Kidney (tissue), 14 donors: ENCODE data around the gene TPPP3. TPM values are rescaled to one million over a fixed set of nuclear protein-coding genes. Genes with fewer than 3 reads are reported as not detected.

Source experiments
- DNase-seq, 5 donors: peaks; one replicate each; pipeline ENCODE4 v3.0.0-alpha.2; 2013 to 2020
- FAIRE-seq: peaks from 2 replicates; lab custom pipeline; 2012; peaks lifted over from hg19 to GRCh38; lab: Jason Lieb, UNC
- H3K27ac ChIP-seq, 2 donors: one replicate each; pipeline ENCODE4 v1.7.0; 2013; ENCODE audit warnings: low read depth in 2 of 2, low read length in 2 of 2, inconsistent platforms in 1 of 2
- H3K27me3 ChIP-seq: one replicate; pipeline ENCODE4 v1.7.1; 2013; ENCODE audit warnings: low read length, inconsistent platforms; ENCODE audit not compliant: control insufficient read depth, insufficient read depth
- H3K36me3 ChIP-seq, 3 donors: one replicate each; pipeline versions ENCODE4 v1.7.0 to v1.7.1; 2013; ENCODE audit warnings: low read length in 3 of 3, control low read depth in 1 of 3, inconsistent platforms in 1 of 3; ENCODE audit not compliant: insufficient read depth in 3 of 3, control insufficient read depth in 2 of 3
- H3K4me1 ChIP-seq, 3 donors: one replicate each; pipeline versions ENCODE4 v1.7.0 to v1.7.1; 2013; ENCODE audit warnings: low read length in 3 of 3, inconsistent platforms in 1 of 3, low read depth in 1 of 3; ENCODE audit not compliant: control insufficient read depth in 2 of 3, insufficient read depth in 2 of 3
- H3K4me3 ChIP-seq, 3 donors: one replicate each; pipeline versions ENCODE4 v1.7.0 to v1.8.1; 2013; ENCODE audit warnings: low read length in 3 of 3, control low read depth in 1 of 3, inconsistent platforms in 1 of 3
- H3K9ac ChIP-seq, 3 donors: one replicate each; pipeline versions ENCODE4 v1.7.0 to v1.7.1; 2013; ENCODE audit warnings: low read length in 3 of 3, control low read depth in 1 of 3, inconsistent platforms in 1 of 3
- H3K9me3 ChIP-seq, 3 donors: one replicate each; pipeline versions ENCODE4 v1.7.0 to v1.7.1; 2013; ENCODE audit warnings: low read length in 3 of 3, control low read depth in 1 of 3, inconsistent platforms in 1 of 3; ENCODE audit not compliant: control insufficient read depth in 2 of 3, insufficient read depth in 1 of 3
- CTCF ChIP-seq: IDR thresholded peaks from 3 replicates; pipeline ENCODE4 v1.5.1; 2012; ENCODE audit warnings: mild to moderate bottlenecking, moderate library complexity, borderline replicate concordance; ENCODE audit not compliant: insufficient read depth; ENCODE audit errors: extremely low read depth
- intact Hi-C: fragments of 100-400 bp; cut with DNase I; formaldehyde crosslinking; loops from one replicate; pipeline ENCODE4 v1.11.1; 2022
- polyA plus RNA-seq: library from polyadenylated mRNA; stranded (reverse); fragments of 350-450 nt; fragmentation: Illumina TruSeq; extraction: RNeasy Lipid Tissue Mini Kit (QIAGEN cat#74804); gene quantifications from one replicate; pipeline ENCODE4 v1.2.3, GENCODE V29; 2014; ENCODE audit warnings: low read depth, low replicate concordance; ENCODE audit not compliant: insufficient read depth
- total RNA-seq: library from RNA; stranded (reverse); fragmentation: NEBNext Ultra II Directional; extraction: Animal tissue kit (Norgen Biotek cat#: 25700); gene quantifications from one replicate; pipeline ENCODE4 v1.2.1, GENCODE V29; 2021
- donor health status: control.
- donor health status: control.
- donor health status: control.
- donor health status: control.
- donor health status: control.
- donor health status: DM: yes; HTN: yes; CAD: no.
- donor health status: Normal renal cell carcinoma (clear cell type).

Gene TPPP3
- total and polyA plus RNA-seq, 2 donors from 2014 or later, result 8.2 to 108 TPM

- Histone ChIP-seq H3K4me3 (no peak overlapping the region), H3K9me3 (no peaks in the 10 kb centered on the region), H3K27ac (no peak overlapping the region), H3K9ac (no peak overlapping the region), H3K36me3 (no peaks in the 10 kb centered on the region), H3K4me1 (peaks cover 0 to 21% (median 0%) of the 10 kb centered on the region in 3 donors), H3K27me3 (no peaks in the 10 kb centered on the region)
- intact Hi-C loops, result no loop called here
- peak; percentile 67 for TF ChIP-seq CTCF
- FAIRE-seq (no peak), DNase-seq (peak; percentile 73 to 85 (median 80))
Measured at GRCh38 chr16:67399218-67399733, 6.0 kb upstream of the TPPP3 start.

GRCh38 chr16:67398546-67399217, 5.4 kb upstream of the TPPP3 start:
- H3K27ac ChIP-seq, result no peak overlapping the region
- DNase-seq, result peak in 1 of 5 donors; percentile 65
- no peak for FAIRE-seq
- no peaks in the 10 kb centered on the region for H3K27me3 ChIP-seq
- no peak overlapping the region for H3K9ac ChIP-seq
- peaks cover 0 to 24% (median 0%) of the 10 kb centered on the region in 3 donors for H3K4me1 ChIP-seq
- no peak overlapping the region for H3K4me3 ChIP-seq
- H3K9me3 ChIP-seq, result no peaks in the 10 kb centered on the region
- H3K36me3 ChIP-seq, result no peaks in the 10 kb centered on the region
- intact Hi-C loops, result no loop called here
- TF ChIP-seq CTCF, result no peak

- peak; percentile 69 to 84 (median 79) for DNase-seq
- no peak overlapping the region for H3K9ac ChIP-seq
- peak; percentile 18 for TF ChIP-seq CTCF
- no peaks in the 10 kb centered on the region for H3K9me3 ChIP-seq
- FAIRE-seq, result no peak
- no peaks in the 10 kb centered on the region for H3K36me3 ChIP-seq
- intact Hi-C loops, result no loop called here
- peaks cover 0 to 30% (median 0%) of the 10 kb centered on the region in 3 donors for H3K4me1 ChIP-seq
- no peak overlapping the region for H3K27ac ChIP-seq
- no peak overlapping the region for H3K4me3 ChIP-seq
- no peaks in the 10 kb centered on the region for H3K27me3 ChIP-seq
Measured at GRCh38 chr16:67397812-67398545, 4.7 kb upstream of the TPPP3 start.
